ENCODE data around the gene TEDC2.

DNA sequence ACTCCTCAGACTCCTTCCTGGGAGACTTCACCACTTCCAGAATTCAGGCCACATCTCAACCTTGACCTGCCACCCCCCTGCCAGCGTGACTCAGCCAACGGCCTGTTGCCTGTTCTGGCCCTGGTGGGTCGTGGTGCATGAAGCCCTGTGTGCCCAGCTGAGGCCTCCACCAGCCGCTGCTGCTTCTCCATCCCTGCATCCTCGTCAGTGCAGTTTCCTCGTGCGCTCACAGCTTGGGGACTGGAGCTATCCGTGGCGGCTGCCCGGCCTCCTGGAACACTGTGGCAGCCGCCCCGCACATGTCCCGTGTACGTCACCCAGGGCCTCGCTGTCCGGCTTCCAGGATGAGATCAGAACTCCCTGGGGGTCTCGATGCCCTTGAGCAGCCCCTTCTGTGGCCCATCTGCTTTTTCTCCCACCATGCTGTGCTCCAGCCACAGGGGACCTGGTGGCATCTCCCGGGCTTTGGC lies 8.0 kb upstream of the TEDC2 start:
- TF ChIP-seq SUZ12 (IDR thresholded peaks at IDR 0.05; ENCODE audit: extremely low read depth, insufficient read depth, insufficient read length): no peak
- TF ChIP-seq ZNF274 (IDR thresholded peaks at IDR 0.05; ENCODE audit: low read depth, low read length): no peak
- TF ChIP-seq YY1 (IDR thresholded peaks at IDR 0.05; ENCODE audit: insufficient read depth, insufficient read length): no peak
